Transverse colon (tissue), 4 donors: ENCODE results near the gene STAT5B.

Experiments used
- EP300 ChIP-seq: sonication (generic); formaldehyde crosslinking; IDR thresholded peaks from one replicate; pipeline ENCODE4 v1.6.1; 2017; ENCODE audit warnings: antibody characterized with exemption, low read depth
- POLR2AphosphoS5 ChIP-seq, 3 donors: sonication (generic); formaldehyde crosslinking; IDR thresholded peaks; one replicate each; pipeline ENCODE4 v1.6.1; 2016; ENCODE audit warnings: antibody characterized with exemption in 3 of 3
- TF ChIP-seq, protein P1 (sequence below), 5 experiments: fragments of 200-600 bp in 3 of 5; fragments of 450-650 bp in 2 of 5; sonication (generic) in 3 of 5; IDR thresholded peaks; 1 replicate in 2 of 5; 2 replicates in 3 of 5; pipeline ENCODE4 v1.5.1; 2016 to 2017; ENCODE audit warnings: antibody characterized with exemption in 5 of 5, inconsistent platforms in 3 of 5, mild to moderate bottlenecking in 2 of 5, moderate library complexity in 1 of 5

DNA sequence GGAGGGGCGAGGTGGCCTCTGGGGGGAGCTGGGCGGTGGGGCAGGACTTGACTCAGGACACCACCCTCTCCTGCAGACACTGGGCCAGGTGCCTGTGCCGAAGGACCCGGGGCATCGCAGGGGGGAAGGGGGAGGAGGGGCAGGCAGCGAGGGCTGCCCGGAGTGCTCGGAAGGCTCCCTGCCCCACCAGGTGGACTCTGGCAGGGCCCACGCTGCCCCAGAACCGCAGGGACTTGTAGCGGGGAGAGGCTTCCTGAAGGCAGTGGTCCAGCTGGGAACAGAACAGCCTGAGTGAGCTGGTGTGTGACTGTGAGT, 86.6 kb downstream of the STAT5B start:
- TF ChIP-seq POLR2AphosphoS5 (IDR thresholded peaks at IDR 0.05): no peak
- TF ChIP-seq, protein P1, sequence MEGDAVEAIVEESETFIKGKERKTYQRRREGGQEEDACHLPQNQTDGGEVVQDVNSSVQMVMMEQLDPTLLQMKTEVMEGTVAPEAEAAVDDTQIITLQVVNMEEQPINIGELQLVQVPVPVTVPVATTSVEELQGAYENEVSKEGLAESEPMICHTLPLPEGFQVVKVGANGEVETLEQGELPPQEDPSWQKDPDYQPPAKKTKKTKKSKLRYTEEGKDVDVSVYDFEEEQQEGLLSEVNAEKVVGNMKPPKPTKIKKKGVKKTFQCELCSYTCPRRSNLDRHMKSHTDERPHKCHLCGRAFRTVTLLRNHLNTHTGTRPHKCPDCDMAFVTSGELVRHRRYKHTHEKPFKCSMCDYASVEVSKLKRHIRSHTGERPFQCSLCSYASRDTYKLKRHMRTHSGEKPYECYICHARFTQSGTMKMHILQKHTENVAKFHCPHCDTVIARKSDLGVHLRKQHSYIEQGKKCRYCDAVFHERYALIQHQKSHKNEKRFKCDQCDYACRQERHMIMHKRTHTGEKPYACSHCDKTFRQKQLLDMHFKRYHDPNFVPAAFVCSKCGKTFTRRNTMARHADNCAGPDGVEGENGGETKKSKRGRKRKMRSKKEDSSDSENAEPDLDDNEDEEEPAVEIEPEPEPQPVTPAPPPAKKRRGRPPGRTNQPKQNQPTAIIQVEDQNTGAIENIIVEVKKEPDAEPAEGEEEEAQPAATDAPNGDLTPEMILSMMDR (IDR thresholded peaks at IDR 0.05): no peak
- no peak for TF ChIP-seq EP300
